ENCODE results near the gene DYRK2. TPM values are rescaled to one million over a fixed set of nuclear protein-coding genes. Genes with fewer than 3 reads are reported as not detected.
A peak's percentile ranks its signal among the peaks of the same experiment; 100 is the strongest.

The DYRK2 gene
- total RNA-seq, 1 experiment from 2014 or later, result 21.9 TPM

GRCh38 chr12:67632005-67632404 lies 16.5 kb upstream of the DYRK2 start:
- no peaks in the 10 kb centered on the region for H3K36me3 ChIP-seq
- H3K27ac ChIP-seq, result no peak overlapping the region
- no peak overlapping the region for H3K4me3 ChIP-seq
- no peaks in the 10 kb centered on the region for H3K9me3 ChIP-seq (replicated peaks)
- no peaks in the 10 kb centered on the region for H3K27me3 ChIP-seq (replicated peaks)
- peaks cover 6% of the 10 kb centered on the region for H3K4me1 ChIP-seq (replicated peaks)
- no peak for DNase-seq (ENCODE audit: low read depth in 1 of 2, low spot score in 2 of 2)

GRCh38 chr12:67633024-67633610 lies 15.4 kb upstream of the DYRK2 start:
- no peaks in the 10 kb centered on the region for H3K36me3 ChIP-seq
- no peak for DNase-seq (ENCODE audit: low read depth in 1 of 2, low spot score in 2 of 2)
- peaks cover 6% of the 10 kb centered on the region for H3K4me1 ChIP-seq (replicated peaks)
- no peaks in the 10 kb centered on the region for H3K27me3 ChIP-seq (replicated peaks)
- no peak overlapping the region for H3K27ac ChIP-seq
- H3K4me3 ChIP-seq, result no peak overlapping the region
- H3K9me3 ChIP-seq (replicated peaks), result no peaks in the 10 kb centered on the region

- peaks cover 6% of the 10 kb centered on the region for H3K4me1 ChIP-seq (replicated peaks)
- no peak overlapping the region for H3K27ac ChIP-seq
- H3K9me3 ChIP-seq (replicated peaks), result no peaks in the 10 kb centered on the region
- H3K4me3 ChIP-seq, result no peak overlapping the region
- DNase-seq (ENCODE audit: low read depth in 1 of 2, low spot score in 2 of 2), result no peak
- H3K36me3 ChIP-seq, result no peaks in the 10 kb centered on the region
- H3K27me3 ChIP-seq (replicated peaks), result no peaks in the 10 kb centered on the region
These were observed 14.8 kb upstream of the DYRK2 start for GRCh38 chr12:67633708-67634107.

- DNase-seq (ENCODE audit: low read depth in 1 of 2, low spot score in 2 of 2), result no peak
- H3K27me3 ChIP-seq (replicated peaks), result no peaks in the 10 kb centered on the region
- no peak overlapping the region for H3K27ac ChIP-seq
- H3K36me3 ChIP-seq, result no peaks in the 10 kb centered on the region
- peaks cover 6% of the 10 kb centered on the region for H3K4me1 ChIP-seq (replicated peaks)
- H3K4me3 ChIP-seq, result no peak overlapping the region
- no peaks in the 10 kb centered on the region for H3K9me3 ChIP-seq (replicated peaks)
These were observed 14.2 kb upstream of the DYRK2 start for GRCh38 chr12:67634303-67634761.

GRCh38 chr12:67637718-67638117 lies 10.8 kb upstream of the DYRK2 start:
- no peak for DNase-seq (ENCODE audit: low read depth in 1 of 2, low spot score in 2 of 2)
- Histone ChIP-seq H3K36me3 (no peaks in the 10 kb centered on the region), H3K27me3 (replicated peaks) (no peaks in the 10 kb centered on the region), H3K9me3 (replicated peaks) (no peaks in the 10 kb centered on the region), H3K4me1 (replicated peaks) (no peaks in the 10 kb centered on the region), H3K27ac (no peak overlapping the region), H3K4me3 (no peak overlapping the region)

GRCh38 chr12:67638694-67639093 lies 9.9 kb upstream of the DYRK2 start:
- no peaks in the 10 kb centered on the region for H3K4me1 ChIP-seq (replicated peaks)
- no peaks in the 10 kb centered on the region for H3K27me3 ChIP-seq (replicated peaks)
- no peaks in the 10 kb centered on the region for H3K9me3 ChIP-seq (replicated peaks)
- no peaks in the 10 kb centered on the region for H3K36me3 ChIP-seq
- no peak for DNase-seq (ENCODE audit: low read depth in 1 of 2, low spot score in 2 of 2)
- no peak overlapping the region for H3K4me3 ChIP-seq
- no peak overlapping the region for H3K27ac ChIP-seq

- no peaks in the 10 kb centered on the region for H3K36me3 ChIP-seq
- H3K9me3 ChIP-seq (replicated peaks), result no peaks in the 10 kb centered on the region
- no peak overlapping the region for H3K4me3 ChIP-seq
- H3K27me3 ChIP-seq (replicated peaks), result no peaks in the 10 kb centered on the region
- no peak overlapping the region for H3K27ac ChIP-seq
- no peak for DNase-seq (ENCODE audit: low read depth in 1 of 2, low spot score in 2 of 2)
- H3K4me1 ChIP-seq (replicated peaks), result peaks cover 3% of the 10 kb centered on the region; the same call in 1 of the 2 replicates
These were observed 7.7 kb upstream of the DYRK2 start for GRCh38 chr12:67640863-67641262.

- Histone ChIP-seq H3K9me3 (replicated peaks) (no peaks in the 10 kb centered on the region; the same call in 1 of the 2 replicates), H3K27ac (no peak overlapping the region), H3K4me1 (replicated peaks) (peaks cover 11% of the 10 kb centered on the region), H3K36me3 (peaks cover 15% of the 10 kb centered on the region), H3K4me3 (no peak overlapping the region), H3K27me3 (replicated peaks) (no peaks in the 10 kb centered on the region)
- DNase-seq (ENCODE audit: low read depth in 1 of 2, low spot score in 2 of 2), result no peak
These were observed 3.4 kb upstream of the DYRK2 start for GRCh38 chr12:67645126-67645525.

- H3K36me3 ChIP-seq, result peaks cover 19% of the 10 kb centered on the region
- no peaks in the 10 kb centered on the region; the same call in 1 of the 2 replicates for H3K9me3 ChIP-seq (replicated peaks)
- H3K27me3 ChIP-seq (replicated peaks), result no peaks in the 10 kb centered on the region
- H3K27ac ChIP-seq, result no peak overlapping the region
- H3K4me1 ChIP-seq (replicated peaks), result peaks cover 16% of the 10 kb centered on the region
- peak in 1 of 2 experiments; percentile 26 for DNase-seq (ENCODE audit: low read depth in 1 of 2, low spot score in 2 of 2)
- H3K4me3 ChIP-seq, result no peak overlapping the region
These were observed 2.9 kb upstream of the DYRK2 start for GRCh38 chr12:67645601-67646000.

- Histone ChIP-seq H3K9me3 (replicated peaks) (no peaks in the 10 kb centered on the region; the same call in 1 of the 2 replicates), H3K36me3 (peaks cover 26% of the 10 kb centered on the region), H3K27me3 (replicated peaks) (no peaks in the 10 kb centered on the region), H3K4me3 (no peak overlapping the region), H3K4me1 (replicated peaks) (peaks cover 28% of the 10 kb centered on the region), H3K27ac (no peak overlapping the region)
- no peak for DNase-seq (ENCODE audit: low read depth in 1 of 2, low spot score in 2 of 2)
These were observed 1.8 kb upstream of the DYRK2 start for GRCh38 chr12:67646775-67647174.

GRCh38 chr12:67647181-67647798 lies 1.3 kb upstream of the DYRK2 start:
- Histone ChIP-seq H3K9me3 (replicated peaks) (no peaks in the 10 kb centered on the region; the same call in 1 of the 2 replicates), H3K4me3 (peak overlapping the region; percentile 99; the same call in 1 of the 2 replicates), H3K36me3 (peaks cover 26% of the 10 kb centered on the region), H3K27me3 (replicated peaks) (no peaks in the 10 kb centered on the region), H3K4me1 (replicated peaks) (peaks cover 29% of the 10 kb centered on the region), H3K27ac (peak overlapping the region; percentile 92; the same call in 1 of the 2 replicates)
- DNase-seq (ENCODE audit: low read depth in 1 of 2, low spot score in 2 of 2), result no peak

GRCh38 chr12:67647799-67648520 lies 585 bp upstream of the DYRK2 start:
- H3K4me1 ChIP-seq (replicated peaks), result peaks cover 29% of the 10 kb centered on the region
- peaks cover 29% of the 10 kb centered on the region for H3K36me3 ChIP-seq
- H3K9me3 ChIP-seq (replicated peaks), result no peaks in the 10 kb centered on the region; the same call in 1 of the 2 replicates
- peak overlapping the region; percentile 99 for H3K4me3 ChIP-seq
- no peaks in the 10 kb centered on the region for H3K27me3 ChIP-seq (replicated peaks)
- H3K27ac ChIP-seq, result peak overlapping the region; percentile 92
- peak; percentile 83 to 84 for DNase-seq (ENCODE audit: low read depth in 1 of 2, low spot score in 2 of 2)

- peaks cover 29% of the 10 kb centered on the region for H3K4me1 ChIP-seq (replicated peaks)
- H3K27ac ChIP-seq, result peak overlapping the region; percentile 77
- H3K27me3 ChIP-seq (replicated peaks), result no peaks in the 10 kb centered on the region
- H3K36me3 ChIP-seq, result peaks cover 41% of the 10 kb centered on the region
- no peaks in the 10 kb centered on the region; the same call in 1 of the 2 replicates for H3K9me3 ChIP-seq (replicated peaks)
- no peak for DNase-seq (ENCODE audit: low read depth in 1 of 2, low spot score in 2 of 2)
- peak overlapping the region; percentile 99 for H3K4me3 ChIP-seq
These were observed 670 bp downstream of the DYRK2 start for GRCh38 chr12:67649261-67649569.
